Mammary epithelial cell (primary cell): ENCODE measurements around the gene RPL39.

ENCODE experiments used
- CTCF ChIP-seq, 2 donors: IDR thresholded peaks in 1 of 2; conservative IDR thresholded peaks in 1 of 2; 2 replicates each; pipeline ENCODE4 v1.5.1; 2011 to 2012; ENCODE audit warnings: inconsistent platforms in 2 of 2, low read length in 2 of 2, mild to moderate bottlenecking in 2 of 2, control low read depth in 1 of 2, low read depth in 1 of 2; ENCODE audit not compliant: insufficient read depth in 1 of 2; ENCODE audit errors: extremely low read depth in 1 of 2
- EZH2 ChIP-seq: IDR thresholded peaks from 2 replicates; pipeline ENCODE4 v1.6.1; 2012; ENCODE audit warnings: low read length, inconsistent platforms, borderline replicate concordance

DNA sequence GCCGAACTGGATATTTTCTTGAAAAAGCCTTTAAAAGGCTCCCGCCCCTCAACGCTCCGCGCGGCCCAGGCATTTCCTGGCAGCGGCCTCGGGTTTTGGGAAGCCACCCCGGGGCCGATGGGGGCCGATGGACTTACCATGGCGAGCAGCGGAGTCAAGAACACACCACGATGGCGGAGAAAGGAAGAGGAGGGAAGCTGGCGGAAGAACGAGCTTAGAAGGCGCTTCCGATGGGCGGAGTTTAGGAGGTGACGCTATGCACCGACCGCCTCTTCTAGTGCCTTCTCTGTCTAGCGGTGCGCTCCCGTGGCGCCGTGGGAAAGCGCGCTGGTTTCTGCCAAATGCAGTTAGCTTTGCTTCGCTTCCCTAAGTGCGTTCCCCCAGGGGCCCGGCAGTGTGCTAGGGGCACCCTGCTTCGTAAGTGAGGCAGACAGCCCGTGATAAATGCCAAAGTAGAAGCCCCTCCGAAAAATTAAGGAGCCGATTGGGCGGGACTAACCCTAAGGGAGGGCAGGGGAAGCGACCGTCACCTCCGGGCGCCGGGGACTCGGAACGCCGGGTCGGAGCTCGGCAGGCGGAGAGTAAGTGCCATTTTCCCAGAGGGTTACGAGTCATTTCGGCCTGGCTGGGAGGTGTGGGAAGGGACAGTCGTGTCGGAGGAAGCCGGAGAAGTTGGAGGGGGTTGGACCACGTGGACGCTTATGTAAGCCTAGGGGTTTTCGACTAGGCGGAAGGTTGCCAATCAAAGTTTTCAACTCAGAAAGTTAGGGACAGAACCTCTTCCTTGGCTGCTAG, at the start of gene RPL39:
- TF ChIP-seq CTCF (conservative IDR thresholded peaks at IDR 0.05 in 1 of 2, IDR thresholded peaks at IDR 0.05 in 1 of 2; ENCODE audit: extremely low read depth in 1 of 2, insufficient read depth in 1 of 2, low read depth in 1 of 2, low read length in 2 of 2) (no peak), EZH2 (no peak)
